Thoracic aorta (tissue), 2 donors: ENCODE results near the gene RBPMS2. TPM values are rescaled to one million over a fixed set of nuclear protein-coding genes. Genes with fewer than 3 reads are reported as not detected.

ENCODE experiments used
- ATAC-seq: fragments of 150-250 bp; one replicate; pipeline ENCODE4 v1.8.0; 2017; ENCODE audit warnings: low read depth; ENCODE audit not compliant: insufficient number of reproducible peaks, low FRiP score
- DNase-seq: peaks from one replicate; pipeline ENCODE4 v3.0.0-alpha.2; 2020; ENCODE audit warnings: low spot score
- H3K27ac ChIP-seq, 2 donors: fragments of 200-600 bp; sonication (generic); 1 replicate in 1 of 2; 2 replicates in 1 of 2; pipeline ENCODE4 v1.5.1; 2016; ENCODE audit warnings: mild to moderate bottlenecking in 2 of 2, moderate library complexity in 2 of 2
- H3K27me3 ChIP-seq: fragments of 200-600 bp; sonication (generic); replicated peaks from 2 replicates; pipeline ENCODE4 v1.6.0; 2016; ENCODE audit warnings: mild to moderate bottlenecking; ENCODE audit not compliant: insufficient read depth
- H3K36me3 ChIP-seq: fragments of 200-600 bp; sonication (generic); one replicate; pipeline ENCODE4 v1.5.1; 2016
- H3K4me1 ChIP-seq, 2 donors: fragments of 200-600 bp; sonication (generic); 1 replicate in 1 of 2; 2 replicates in 1 of 2; pipeline versions ENCODE4 v1.5.1 to v1.6.0; 2016; ENCODE audit warnings: low read depth in 2 of 2, mild to moderate bottlenecking in 1 of 2; ENCODE audit not compliant: control insufficient read depth in 1 of 2
- H3K4me3 ChIP-seq: fragments of 200-600 bp; sonication (generic); 2 replicates; pipeline ENCODE4 v1.5.1; 2016; ENCODE audit warnings: mild to moderate bottlenecking
- H3K9me3 ChIP-seq: fragments of 200-600 bp; sonication (generic); 2 replicates; pipeline ENCODE4 v1.5.1; 2016
- total RNA-seq, 2 donors: library from RNA; depleted of rRNA; stranded (reverse); fragments of >200 nt; gene quantifications; one replicate each; pipeline versions ENCODE4 v1.1.0 to v1.2.3, GENCODE V29; 2016
- TF ChIP-seq, protein P1 (sequence below): fragments of 200-600 bp; sonication (generic); IDR thresholded peaks from one replicate; pipeline ENCODE4 v1.5.1; 2019; ENCODE audit warnings: antibody characterized with exemption

RBPMS2 gene
- total RNA-seq, 2 donors from 2014 or later: 4.4 TPM; not detected in 1

DNA sequence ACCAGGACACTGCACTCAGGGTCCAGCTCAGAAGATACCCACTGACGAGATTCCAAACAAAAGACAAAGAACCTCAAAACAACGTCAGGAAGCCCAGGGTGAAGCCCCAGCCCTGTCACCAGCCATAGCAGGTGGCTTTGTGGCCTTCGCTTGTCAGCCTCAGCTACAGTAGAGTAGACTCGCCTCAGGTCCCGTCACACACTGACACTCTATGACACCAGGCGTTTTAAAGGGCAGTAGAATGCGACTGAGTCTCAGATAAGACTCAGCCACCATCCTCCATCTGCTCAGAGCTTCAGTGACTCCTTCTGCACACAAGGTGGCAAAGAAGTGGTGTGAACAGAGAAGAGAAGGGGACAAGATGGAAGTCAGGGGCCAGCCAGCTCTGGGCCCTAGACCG is 12.8 kb downstream of the RBPMS2 start:
- H3K9me3 ChIP-seq: no peaks in the 10 kb centered on the region
- H3K4me1 ChIP-seq: no peaks in the 10 kb centered on the region
- H3K4me3 ChIP-seq: no peak overlapping the region
- ATAC-seq (no peak), DNase-seq (no peak)
- no peaks in the 10 kb centered on the region for H3K27me3 ChIP-seq
- H3K36me3 ChIP-seq: no peaks in the 10 kb centered on the region
- TF ChIP-seq, protein P1, sequence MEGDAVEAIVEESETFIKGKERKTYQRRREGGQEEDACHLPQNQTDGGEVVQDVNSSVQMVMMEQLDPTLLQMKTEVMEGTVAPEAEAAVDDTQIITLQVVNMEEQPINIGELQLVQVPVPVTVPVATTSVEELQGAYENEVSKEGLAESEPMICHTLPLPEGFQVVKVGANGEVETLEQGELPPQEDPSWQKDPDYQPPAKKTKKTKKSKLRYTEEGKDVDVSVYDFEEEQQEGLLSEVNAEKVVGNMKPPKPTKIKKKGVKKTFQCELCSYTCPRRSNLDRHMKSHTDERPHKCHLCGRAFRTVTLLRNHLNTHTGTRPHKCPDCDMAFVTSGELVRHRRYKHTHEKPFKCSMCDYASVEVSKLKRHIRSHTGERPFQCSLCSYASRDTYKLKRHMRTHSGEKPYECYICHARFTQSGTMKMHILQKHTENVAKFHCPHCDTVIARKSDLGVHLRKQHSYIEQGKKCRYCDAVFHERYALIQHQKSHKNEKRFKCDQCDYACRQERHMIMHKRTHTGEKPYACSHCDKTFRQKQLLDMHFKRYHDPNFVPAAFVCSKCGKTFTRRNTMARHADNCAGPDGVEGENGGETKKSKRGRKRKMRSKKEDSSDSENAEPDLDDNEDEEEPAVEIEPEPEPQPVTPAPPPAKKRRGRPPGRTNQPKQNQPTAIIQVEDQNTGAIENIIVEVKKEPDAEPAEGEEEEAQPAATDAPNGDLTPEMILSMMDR: no peak
- H3K27ac ChIP-seq: no peak overlapping the region

DNA sequence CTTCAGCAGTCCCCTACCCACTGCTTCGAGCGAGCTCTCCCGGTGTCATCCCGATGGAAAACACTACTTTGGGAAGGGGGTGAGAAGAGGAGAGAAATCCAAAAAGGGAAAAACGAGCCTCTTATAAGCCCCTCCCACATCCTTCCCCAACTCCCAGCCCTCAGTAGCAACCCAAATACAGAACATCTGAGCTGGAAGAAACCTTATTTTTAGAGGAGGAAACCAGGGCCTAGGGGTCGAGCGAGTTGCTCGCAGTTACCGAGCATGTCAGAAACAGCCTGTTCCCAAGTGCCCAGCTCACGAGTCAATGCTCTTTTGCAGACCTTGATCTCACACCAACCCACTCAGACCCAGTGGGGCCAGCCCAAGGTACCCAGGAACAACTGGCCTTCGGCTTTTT is 14.2 kb downstream of the RBPMS2 start:
- DNase-seq (no peak), ATAC-seq (no peak)
- Histone ChIP-seq H3K4me3 (no peak overlapping the region), H3K9me3 (no peaks in the 10 kb centered on the region), H3K4me1 (no peaks in the 10 kb centered on the region), H3K27me3 (no peaks in the 10 kb centered on the region), H3K36me3 (no peaks in the 10 kb centered on the region), H3K27ac (no peak overlapping the region)
- TF ChIP-seq, protein P1: no peak

DNA sequence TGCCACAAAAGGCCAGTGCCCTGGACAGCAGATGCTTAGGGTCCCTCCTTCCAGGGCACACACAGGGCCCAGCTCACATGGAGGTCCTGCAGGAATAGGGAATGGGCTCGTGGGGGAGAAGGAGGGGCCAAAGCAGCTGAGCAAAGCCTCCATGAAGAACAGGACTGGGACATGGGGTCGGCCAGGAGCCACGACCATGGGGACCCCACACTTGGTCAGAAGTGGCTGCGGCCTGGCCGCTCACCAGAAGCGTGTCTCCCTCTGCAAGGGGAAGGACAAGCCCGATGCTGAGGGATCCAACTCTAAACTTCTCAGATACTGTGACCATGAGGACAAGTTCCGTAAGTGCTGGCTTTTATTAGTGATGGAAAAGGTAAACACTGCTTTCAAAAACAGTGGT is 15.3 kb downstream of the RBPMS2 start:
- ATAC-seq (no peak), DNase-seq (no peak)
- H3K4me1 ChIP-seq: no peaks in the 10 kb centered on the region
- no peaks in the 10 kb centered on the region for H3K36me3 ChIP-seq
- H3K27ac ChIP-seq: no peak overlapping the region
- TF ChIP-seq, protein P1: no peak
- no peaks in the 10 kb centered on the region for H3K9me3 ChIP-seq
- no peak overlapping the region for H3K4me3 ChIP-seq
- no peaks in the 10 kb centered on the region for H3K27me3 ChIP-seq

DNA sequence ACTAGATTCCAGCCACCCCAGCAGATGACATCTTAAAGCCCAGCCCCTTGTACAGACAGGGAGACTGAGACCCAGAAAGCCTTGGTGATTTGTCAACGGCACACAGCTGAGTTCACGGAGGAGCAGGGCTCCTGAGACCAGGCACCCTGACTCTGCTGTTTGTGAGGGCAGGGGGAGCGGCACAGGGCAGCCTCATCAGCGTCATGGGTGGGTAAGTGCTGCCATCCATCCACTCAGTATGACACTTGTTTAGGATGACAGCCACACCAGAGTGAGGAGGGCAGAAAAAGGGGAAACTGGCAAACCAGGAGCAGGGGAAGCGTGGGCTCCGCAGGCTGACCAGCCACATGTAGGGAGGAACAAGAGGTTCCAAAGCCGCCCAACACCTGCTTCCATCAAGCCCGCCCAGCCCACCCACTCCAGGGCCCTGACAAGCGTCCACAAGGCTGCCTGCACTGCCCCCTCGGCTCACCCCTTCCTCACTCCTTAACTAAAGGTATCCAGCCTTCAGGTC is 19.9 kb downstream of the RBPMS2 start:
- Histone ChIP-seq H3K9me3 (no peaks in the 10 kb centered on the region), H3K36me3 (no peaks in the 10 kb centered on the region), H3K27ac (no peak overlapping the region), H3K27me3 (no peaks in the 10 kb centered on the region), H3K4me3 (no peak overlapping the region), H3K4me1 (no peaks in the 10 kb centered on the region)
- DNase-seq (no peak), ATAC-seq (no peak)
- TF ChIP-seq, protein P1: no peak

DNA sequence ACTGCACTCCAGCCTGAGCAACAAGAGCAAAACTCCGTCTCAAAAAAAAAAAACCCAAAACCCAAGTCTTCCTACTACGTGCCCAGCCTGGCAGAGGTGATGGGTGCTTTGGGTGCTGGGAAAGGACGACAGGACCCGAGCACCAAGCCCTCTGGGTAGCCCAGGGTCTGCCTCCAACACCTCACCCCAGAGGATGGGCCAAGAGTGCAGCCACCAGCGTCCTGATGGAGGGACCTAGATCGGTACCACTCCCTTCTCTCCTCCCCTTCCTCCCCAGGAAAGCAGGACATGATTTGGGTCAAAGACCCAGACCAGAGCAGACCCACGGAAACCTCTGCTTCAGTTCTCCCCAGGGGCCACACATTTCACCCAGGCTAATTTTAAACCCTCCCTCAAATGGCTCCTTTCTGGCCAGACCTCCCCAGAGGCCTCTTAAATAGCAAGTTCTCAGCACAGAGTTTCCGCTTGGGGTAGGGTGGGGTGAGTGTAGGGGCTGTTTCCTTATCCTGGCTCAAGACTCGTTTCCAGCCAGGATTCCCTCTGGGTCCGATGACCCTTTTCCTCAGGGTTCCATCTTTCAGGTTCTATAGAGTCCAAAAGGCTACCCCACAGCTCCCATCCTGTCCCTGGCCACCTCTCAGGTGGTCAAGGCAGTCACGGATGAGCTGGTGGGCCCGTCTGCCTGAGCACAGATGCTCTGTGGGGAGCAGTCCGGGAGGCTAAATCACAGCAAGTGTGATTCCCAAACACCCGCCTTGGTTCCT is 20.5 kb downstream of the RBPMS2 start:
- TF ChIP-seq, protein P1: no peak
- DNase-seq (no peak), ATAC-seq (no peak)
- Histone ChIP-seq H3K4me1 (no peaks in the 10 kb centered on the region), H3K4me3 (no peak overlapping the region), H3K9me3 (no peaks in the 10 kb centered on the region), H3K36me3 (no peaks in the 10 kb centered on the region), H3K27ac (no peak overlapping the region), H3K27me3 (no peaks in the 10 kb centered on the region)
